T1000 (cell line): ENCODE results near the gene AR.
"Not testable (repeated sequence)": the region's sequence is repeated elsewhere in the genome, so short reads cannot be mapped to it uniquely, and the experiment has no call there.

ENCODE experiments used
- DNase-seq: peaks from one replicate; lab custom pipeline; 2025; ENCODE audit warnings: mixed read lengths; lab: John Stamatoyannopoulos, UW

Gene AR

GRCh38 chrX:67624325-67624724 lies 80.5 kb downstream of the AR start:
- DNase-seq: no peak

DNA sequence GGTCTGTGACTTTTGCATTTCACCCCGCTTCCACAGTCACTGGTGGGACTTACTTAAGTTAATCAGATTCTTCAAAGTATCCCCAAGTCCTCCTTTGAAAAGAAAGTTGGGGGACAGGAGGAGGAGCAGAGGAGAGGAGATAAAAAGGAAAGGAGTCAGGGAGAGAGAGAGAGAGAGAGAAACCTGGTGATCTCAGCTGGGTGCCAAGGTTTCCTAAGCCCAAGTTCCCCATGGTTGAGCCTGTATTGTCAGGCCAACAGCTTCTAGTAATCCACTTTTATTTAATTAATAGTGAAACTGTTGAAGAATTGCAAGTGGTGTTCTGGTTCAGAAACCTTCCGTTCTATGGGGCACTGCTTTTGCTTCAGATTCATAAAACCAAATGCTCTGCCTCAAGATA lies 91.6 kb downstream of the AR start:
- no peak for DNase-seq

DNA sequence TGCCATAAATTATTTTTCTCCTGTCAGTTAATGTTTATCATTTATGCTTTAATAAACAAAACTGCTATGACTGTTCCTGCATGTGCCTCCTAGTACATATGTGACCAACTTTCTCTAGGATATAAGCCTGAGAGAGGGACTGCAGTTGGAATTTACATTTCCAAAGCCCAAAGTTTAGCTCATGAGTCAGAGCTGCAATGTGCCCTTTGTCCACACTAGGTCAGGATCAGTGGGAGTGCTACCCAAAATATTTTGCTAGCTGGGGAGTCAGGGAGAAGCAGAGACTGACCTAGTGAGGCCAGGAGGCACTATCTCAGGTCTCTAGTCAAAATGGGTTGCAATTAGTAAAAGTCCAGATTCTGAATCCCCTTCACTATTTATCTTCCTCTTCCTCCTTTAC lies 92.7 kb downstream of the AR start:
- DNase-seq: no peak

DNA sequence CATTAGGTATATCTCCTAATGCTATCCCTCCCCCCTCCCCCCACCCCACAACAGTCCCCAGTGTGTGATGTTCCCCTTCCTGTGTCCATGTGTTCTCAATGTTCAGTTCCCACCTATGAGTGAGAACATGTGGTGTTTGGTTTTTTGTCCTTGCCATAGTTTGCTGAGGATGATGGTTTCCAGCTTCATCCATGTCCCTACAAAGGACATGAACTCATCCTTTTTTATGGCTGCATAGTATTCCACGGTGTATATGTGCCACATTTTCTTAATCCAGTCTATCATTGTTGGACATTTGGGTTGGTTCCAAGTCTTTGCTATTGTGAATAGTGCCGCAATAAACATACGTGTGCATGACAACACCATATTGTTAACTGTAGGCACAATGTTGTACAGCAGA lies 93.5 kb downstream of the AR start:
- DNase-seq: not testable (repeated sequence)

- DNase-seq: no peak
Measured at GRCh38 chrX:67648361-67648760, 104.5 kb downstream of the AR start.

GRCh38 chrX:67651437-67652142 lies 107.8 kb downstream of the AR start:
- DNase-seq: no peak

DNA sequence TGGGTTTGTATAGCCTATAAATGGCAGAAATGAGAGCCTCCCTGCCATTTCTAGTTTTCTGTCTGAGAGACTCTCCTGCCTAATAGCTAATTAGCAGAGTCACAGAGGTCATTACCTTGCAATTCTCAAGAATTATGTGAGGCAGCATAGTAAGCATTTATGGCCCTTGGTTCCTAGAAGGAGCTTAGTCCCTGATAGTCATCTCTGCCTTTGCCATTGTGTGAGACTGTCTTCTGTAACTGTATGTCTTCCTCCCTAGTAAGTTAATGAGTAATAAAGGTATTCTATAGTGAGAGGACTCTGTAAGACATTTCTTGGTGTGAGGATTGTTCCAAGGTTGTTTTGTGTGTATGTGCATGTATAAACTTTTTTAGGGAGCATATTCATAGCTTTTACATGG lies 108.7 kb downstream of the AR start:
- DNase-seq: no peak

DNA sequence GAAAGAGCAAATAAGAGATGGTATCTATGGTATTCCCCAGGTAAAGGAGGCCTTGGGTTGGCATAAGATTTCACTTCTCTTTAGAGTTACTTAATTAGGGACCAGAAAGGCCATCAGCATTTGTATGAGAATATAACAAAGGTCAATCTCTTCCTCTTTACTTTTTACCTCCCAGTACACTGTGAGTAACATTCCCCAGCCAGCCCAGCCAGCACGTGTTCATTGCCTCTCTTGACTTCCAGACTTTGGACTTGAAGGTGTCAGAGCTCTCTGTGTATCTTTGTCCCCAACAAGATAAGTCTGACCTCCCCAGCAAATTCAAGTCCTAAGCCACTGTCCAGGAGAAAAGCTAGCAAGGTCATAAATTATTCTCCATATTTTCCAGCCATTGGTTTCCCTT lies 110.5 kb downstream of the AR start:
- no peak for DNase-seq

GRCh38 chrX:67665583-67665982 lies 121.8 kb downstream of the AR start:
- DNase-seq: no peak

DNA sequence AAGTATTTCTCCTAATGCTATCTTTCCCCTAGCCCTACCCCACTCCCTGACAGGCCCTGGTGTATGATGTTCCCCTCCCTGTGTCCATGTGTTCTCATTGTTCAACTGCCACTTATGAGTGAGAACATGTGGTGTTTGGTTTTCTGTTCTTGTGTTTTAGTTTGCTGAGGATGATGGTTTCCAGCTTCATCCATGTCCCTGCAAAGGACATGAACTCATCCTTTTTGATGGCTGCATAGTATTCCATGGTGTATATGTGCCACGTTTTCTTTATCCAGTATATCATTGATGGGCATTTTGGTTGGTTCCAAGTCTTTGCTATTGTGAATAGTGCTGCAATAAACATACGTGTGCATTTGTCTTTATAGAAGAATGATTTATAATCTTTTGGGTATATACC lies 126.9 kb downstream of the AR start:
- DNase-seq: not testable (repeated sequence)

DNA sequence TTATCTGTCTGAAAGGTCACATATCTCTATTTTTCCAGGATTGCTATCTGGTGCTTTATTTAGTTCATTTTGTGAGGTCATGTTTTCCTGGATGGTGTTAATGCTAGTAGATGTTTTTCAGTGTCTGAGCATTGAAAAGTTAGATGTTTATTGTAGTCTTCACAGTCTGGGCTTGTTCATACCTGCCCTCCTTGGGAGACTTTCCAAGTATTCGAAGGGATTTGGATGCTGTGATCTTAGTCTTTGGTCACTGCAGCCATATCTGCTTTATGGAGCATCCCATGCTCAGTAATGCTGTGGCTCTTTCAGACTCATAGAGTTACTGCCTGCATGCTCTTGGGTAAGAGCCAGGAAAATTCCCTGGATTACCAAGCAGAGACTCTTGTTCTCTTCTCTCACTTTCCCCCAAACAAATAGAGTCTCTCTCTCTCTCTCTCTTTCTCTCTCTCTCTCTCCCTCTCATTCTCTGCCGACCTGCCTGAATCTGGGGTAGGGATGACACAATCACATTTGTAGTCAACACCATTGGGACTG lies 130.0 kb downstream of the AR start:
- DNase-seq: no peak

DNA sequence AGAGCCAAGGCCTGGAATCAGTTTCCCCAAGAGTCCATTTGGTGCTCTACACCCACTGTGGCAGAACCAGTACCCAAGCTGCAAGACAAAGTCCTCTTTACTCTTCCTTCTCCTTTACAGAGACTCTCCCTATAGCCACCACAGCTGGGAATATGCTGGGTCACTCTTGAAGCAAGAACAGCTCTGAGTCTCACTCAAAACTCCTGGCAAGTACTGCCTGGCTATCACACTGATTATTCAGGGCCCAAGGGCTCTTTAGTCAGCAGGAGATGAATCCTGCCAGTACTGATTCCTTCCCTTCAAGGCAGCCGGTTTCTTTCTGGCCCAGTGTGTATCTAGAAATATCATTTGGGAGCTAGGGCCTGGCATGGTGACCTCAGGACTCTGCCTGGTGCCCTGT lies 130.9 kb downstream of the AR start:
- no peak for DNase-seq

- no peak for DNase-seq
Measured at GRCh38 chrX:67684136-67684535, 140.3 kb downstream of the AR start.

DNA sequence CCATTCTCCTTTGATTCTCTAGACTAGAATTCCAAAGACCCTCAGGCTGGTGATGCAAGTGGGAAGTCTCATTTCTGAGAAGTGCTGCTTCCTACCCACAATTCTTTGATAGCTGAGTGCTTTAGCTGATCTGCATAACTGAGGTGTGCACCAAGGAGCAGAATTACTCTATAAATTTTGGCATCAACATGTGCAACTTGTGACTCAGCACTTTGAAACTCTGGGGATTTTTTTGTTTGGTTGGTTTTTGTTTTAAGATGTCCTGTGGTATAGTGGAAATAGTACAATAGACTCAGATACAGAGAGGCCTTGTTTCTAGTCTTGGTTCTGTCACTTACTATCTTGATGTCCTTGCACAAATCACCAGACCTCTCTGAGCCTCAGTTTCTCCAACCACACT lies 148.4 kb downstream of the AR start:
- DNase-seq: no peak

DNA sequence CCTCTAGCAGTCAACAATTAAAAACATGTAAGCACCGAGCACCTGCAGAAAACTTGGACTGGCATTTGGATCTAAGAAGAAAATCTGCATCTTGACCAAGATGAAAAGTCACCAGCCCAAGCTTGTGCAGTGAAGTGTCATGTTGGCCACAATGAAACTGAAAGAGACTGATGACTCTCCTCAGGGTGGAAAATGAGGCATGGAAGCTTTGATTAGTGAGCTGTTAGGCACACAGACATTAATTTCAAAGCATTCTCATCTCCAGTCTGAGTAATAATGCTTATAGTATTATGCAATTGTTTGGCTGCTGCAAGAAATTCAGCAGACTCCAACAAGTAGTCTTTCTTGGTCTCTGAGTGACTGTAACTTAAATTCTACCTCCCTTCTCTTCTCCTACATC lies 150.1 kb downstream of the AR start:
- DNase-seq: no peak

GRCh38 chrX:67697452-67697851 lies 153.6 kb downstream of the AR start:
- no peak for DNase-seq

GRCh38 chrX:67700602-67701001 lies 156.8 kb downstream of the AR start:
- DNase-seq: no peak

- no peak for DNase-seq
Measured at GRCh38 chrX:67714004-67714403, 170.2 kb downstream of the AR start.

DNA sequence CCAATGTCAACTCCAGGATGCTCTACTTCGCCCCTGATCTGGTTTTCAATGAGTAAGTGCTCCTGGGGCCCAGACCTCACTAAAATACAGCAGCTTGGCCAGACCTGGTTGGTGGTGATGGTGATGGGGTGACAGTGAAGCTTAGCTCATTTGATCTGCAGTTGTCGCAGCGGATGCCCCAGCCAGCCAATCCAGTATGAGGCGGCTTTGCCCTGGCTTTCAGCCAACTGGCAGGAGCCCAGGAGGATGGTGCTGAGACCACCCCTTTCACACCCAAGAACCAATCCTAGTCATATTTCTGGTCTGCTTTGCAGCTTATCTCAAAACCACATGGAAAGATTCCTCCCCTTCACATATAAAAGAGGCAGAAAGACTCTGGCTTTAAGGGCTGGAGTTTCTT lies 173.8 kb downstream of the AR start:
- DNase-seq: no peak

- no peak for DNase-seq
Measured at GRCh38 chrX:67718926-67719325, 175.1 kb downstream of the AR start.

DNA sequence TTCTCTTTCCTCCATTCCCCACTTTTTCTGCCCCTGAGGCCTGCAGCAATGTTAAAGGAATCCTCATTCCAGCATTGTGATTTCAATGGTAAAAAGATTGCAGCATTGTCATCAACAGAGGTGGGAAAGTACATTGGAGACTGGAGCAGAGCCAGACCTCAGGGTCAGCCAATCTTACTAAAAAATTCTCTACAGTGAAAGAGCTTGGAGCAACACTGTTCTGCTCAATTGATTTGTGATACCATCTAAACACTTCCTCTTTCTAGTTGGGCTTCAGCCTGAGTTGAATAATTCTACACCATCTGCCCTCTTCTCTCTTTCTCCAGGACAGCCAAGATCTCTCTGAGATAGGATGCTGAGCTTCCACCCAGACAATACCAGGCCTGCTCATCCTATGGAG lies 176.5 kb downstream of the AR start:
- no peak for DNase-seq

- DNase-seq: no peak
Measured at GRCh38 chrX:67721321-67721720, 177.5 kb downstream of the AR start.

DNA sequence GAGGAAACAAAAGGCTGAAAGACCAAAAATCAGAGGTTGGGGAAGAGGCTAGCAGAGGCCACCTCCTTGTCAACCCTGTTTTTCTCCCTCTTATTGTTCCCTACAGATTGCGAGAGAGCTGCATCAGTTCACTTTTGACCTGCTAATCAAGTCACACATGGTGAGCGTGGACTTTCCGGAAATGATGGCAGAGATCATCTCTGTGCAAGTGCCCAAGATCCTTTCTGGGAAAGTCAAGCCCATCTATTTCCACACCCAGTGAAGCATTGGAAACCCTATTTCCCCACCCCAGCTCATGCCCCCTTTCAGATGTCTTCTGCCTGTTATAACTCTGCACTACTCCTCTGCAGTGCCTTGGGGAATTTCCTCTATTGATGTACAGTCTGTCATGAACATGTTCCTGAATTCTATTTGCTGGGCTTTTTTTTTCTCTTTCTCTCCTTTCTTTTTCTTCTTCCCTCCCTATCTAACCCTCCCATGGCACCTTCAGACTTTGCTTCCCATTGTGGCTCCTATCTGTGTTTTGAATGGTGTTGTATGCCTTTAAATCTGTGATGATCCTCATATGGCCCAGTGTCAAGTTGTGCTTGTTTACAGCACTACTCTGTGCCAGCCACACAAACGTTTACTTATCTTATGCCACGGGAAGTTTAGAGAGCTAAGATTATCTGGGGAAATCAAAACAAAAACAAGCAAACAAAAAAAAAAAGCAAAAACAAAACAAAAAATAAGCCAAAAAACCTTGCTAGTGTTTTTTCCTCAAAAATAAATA lies 179.9 kb downstream of the AR start:
- no peak for DNase-seq
